GM18502 (cell line): ENCODE measurements around the gene MYO7B.
"Not testable (repeated sequence)": the region's sequence is repeated elsewhere in the genome, so short reads cannot be mapped to it uniquely, and the experiment has no call there.

ENCODE experiments used
- ATAC-seq: cut with Tn5 transposase; IDR thresholded peaks from one replicate; pipeline ENCODE4 v1.9.1; 2021; ENCODE audit warnings: mild to moderate bottlenecking; ENCODE audit not compliant: unreplicated experiment, poor library complexity

The MYO7B gene

DNA sequence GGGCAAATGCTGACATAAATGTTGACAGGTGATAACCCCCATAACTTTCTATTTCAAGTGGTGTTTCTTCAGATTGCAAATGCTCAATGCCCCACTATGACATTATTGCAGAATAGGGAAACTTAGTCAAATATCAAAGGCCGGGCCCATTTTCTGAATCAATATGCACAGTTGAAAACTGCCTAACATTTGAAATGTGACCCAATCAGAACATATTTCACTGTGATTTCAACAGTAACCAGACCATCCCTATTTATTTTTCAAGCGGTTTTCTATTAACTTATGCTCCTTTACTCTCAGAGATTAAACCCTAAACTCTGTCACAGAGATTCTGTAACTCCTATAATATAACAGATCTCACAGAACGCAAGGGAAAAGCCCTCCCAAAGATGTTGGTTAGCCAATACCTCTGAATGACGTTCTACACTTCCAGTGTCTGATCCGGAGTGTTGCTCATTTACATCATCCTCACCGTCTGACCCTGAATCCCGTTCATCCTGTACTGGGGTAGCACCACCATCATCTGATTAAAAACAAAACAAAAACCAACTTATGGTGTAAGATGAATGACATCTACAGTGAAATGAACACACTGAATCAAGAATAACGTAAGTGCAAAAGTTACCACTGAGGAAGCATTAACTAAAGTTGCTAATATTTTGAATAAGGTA lies 12.1 kb upstream of the MYO7B start:
- ATAC-seq, result no peak

DNA sequence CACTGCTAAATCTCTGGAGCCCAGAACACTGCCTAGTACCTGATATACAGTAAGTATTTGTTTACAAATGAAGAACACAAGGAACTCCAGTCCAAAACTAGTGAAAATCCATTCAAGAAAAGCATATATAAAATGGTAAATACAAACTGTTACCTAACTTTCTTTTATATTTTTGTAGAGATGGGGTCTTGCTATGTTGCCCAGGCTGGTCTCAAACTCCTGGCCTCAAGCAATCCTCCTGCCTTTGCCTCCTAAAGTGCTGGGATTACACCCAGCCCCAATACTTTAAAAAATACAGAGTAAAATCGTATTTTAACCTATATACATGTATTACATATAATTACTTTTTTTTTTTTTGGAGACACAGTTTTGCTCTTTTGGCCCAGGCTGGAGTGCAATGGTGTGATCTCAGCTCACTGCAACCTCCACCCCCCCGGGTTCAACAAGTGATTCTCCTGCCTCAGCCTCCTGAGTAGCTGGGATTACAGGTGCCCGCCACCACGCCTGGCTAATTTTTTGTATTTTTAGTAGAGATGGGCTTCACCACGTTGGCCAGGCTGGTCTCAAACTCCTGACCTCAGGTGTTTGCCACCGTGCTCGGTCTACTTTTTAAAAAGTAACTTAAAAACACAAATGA lies 11.2 kb upstream of the MYO7B start:
- ATAC-seq, result not testable (repeated sequence)

DNA sequence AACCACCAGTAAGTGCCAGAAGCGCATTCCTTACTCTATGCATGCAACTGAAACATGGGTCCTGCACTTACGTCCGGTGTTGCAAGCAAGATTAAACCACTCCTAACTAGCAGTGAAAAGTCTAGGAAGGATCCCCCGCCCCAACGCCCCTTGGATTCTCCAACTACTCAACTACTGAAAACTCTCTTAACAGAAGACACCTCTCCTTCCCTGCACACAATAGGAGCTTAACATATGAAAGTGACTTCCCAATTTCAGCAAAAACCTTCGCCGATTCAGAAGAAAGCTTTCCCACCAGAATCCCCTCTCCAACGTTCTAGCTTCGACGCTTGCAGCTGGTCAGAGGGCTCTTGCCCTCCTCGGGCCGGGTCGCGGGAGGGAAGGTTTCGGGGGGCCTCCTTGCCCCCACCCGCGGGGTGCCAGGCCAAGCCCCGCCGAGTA lies 9.8 kb upstream of the MYO7B start:
- peak; percentile 14 for ATAC-seq

DNA sequence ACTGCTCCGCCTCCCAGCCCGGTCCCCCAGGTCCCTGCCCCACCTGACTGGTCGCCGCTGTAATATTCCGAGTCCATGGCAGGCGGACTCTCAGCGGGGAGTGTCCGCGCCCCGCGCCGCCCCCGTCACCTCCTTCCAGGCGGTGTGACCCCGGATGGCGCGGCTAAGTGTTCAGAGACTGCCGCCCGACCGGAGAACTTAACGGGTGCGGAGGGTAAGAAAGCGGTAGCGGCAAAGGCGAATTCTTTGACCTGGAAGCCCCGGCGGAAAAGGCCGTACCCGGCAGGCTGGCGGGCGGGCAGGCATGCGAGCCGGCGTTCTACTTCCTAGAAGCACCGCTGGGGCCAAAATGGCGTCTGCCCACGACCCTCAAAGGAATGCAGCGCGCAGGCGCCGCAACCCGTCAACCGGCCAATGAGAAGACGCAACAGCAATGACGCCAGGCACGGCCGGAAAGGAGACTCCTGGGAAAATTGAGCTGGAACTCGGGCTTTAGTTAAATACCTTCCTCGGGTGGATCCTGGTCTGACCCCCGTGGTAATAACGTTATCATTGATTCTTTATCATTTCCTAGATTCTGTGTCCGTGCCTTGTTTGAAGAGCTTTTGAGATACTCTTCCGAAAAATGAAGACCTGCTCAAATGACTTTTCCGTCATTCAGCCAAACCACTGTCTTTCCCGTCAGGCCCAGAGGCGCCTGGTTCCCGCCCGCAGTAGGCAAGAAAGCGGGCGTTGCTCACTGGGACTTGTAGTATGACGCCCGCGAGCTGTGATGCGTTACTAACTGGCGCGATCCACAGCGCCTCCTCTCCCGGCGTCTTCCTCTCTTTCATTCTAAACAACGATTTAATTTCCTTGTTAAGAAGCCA lies 9.1 kb upstream of the MYO7B start, which contains the start of gene IWS1:
IWS1 (minus strand) TSS at position 358 of the 869 bp plus-strand sequence; CDS start at position 77, 281 bp downstream.
- ATAC-seq, result peak; percentile 87

DNA sequence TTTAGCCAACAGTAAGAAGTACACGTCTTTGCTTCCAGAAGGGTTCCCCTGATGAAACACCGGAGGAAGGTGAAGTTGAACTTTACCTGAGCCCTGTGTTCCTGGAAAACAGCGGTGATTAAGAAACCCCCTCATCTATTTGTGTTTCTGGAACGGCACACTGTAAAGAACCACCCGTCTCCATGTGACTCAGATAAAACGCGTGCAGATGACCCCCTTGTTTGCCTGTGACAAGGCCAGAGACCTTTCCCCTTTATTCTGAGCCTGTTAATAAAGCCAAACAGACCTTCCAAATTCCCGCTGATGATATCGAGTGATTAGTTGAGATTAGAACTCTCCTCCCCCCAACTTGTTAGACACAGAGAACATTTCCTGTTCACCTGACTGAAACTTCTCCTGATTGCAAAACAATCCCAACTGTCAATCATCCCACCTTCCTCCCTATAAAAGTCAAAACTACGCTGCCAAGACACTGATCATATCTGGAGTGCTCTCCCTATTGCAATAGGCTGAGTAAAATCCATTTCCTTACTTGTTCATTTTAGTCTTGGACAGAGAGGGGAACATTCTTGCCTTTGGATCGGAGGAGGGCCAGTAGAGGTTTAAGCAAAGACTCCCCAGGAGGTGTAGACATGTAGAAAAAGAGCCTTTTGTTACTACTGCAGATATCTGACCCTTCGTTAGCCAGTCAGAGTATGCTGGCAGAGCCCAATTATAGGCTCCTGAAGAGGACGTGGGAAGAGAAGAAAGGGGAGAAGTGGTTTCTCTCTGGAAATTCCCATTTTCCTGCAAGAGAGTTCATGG lies 8.3 kb upstream of the MYO7B start:
- ATAC-seq, result peak; percentile 19

DNA sequence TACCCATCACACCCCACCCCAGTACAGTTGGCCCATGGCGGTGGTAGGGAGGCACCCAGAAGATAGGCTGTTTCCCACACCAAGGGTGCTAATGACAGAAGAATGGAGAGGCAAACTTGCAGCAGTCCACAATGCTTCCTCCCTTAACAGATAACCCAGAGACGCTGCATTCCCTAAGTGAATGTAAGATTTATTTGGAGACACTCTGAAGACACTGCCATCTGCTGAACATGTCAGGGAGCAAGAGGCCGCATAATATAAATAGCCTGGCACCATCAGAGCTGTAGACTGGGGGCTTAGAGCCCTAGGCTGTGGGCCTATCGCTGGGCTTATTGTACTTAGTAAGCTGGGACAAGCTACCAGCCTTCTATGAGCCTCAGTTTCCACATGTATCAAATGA lies 7.0 kb upstream of the MYO7B start:
- ATAC-seq, result no peak

DNA sequence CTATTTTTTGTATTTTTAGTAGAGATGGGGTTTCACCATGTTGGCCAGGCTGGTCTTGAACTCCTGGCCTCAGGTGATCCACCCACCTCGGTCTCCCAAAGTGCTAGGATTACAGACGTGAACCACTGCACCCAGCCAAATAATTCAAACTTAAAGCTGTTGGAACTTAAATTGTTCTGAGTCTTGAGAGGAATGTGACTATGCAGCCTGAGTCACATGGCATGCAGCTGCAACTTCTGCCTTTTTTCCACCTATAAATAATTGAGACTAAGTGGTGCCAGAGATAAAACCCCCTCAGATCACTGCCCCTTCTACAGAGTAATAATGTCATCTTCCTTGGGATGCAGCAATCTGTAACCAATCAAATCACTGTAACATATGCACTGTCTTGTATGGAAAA lies 6.1 kb upstream of the MYO7B start:
- not testable (repeated sequence) for ATAC-seq

DNA sequence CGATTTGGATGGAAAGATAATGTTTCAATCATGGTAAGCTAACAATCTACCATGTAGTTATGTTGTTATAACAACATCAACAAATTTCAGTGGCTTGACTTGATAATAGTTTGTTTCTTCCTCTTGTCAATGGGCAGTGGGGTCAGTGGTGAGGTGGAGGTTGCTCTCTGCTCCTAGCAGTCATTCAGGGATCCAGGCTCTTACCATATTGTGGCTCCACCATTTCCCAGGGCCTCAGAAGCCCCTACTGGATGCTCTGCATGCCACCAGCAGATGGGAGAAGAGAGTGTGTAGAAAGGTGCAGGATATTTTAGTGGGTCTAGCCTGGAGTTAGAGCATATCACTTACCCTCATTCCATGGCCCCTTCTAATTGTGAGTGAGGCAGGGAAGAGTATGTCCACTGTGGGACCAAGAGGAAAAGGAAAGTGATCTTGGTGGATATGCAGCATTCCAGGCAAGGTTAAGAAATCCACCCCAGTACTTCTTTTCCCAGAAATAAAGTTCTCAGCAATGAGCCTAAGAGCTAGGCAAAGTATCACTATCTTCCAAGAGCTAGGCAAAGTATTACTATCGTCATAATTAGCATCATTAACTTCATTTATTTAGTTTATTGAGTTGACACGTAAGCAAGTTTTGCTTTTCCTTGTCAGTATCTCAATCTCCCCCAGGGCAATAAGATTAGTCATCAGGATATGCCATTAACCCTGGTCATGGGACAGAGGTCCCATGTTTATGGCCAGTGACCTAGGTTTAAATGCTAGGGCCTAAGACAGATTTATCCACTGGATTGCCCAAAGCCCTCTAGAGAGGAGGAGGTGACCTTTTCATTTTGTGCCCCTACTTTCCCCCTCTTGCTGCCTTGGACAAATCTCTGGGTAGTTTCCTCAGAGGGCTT lies 5.0 kb upstream of the MYO7B start:
- ATAC-seq, result no peak

DNA sequence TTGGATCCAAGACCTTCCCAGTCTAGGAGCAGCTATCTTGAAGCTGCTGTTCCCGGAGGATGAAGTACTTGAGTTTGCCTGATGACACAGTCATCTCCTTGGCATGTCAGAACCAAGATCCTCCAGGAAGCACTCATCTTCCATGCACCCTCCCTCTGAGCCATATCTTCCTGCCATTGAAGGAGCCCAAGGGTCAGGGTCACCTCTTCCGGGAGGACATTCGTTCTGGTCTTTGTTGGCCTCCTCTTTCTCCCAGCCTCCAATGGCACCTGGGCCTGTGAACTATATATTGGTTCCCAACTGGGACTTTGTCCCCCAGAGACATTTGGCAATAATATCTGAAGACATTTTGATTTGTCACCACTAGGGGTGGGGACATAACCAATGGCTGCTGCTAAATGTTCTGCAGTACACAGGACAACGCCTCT lies 4.2 kb upstream of the MYO7B start:
- ATAC-seq, result no peak

DNA sequence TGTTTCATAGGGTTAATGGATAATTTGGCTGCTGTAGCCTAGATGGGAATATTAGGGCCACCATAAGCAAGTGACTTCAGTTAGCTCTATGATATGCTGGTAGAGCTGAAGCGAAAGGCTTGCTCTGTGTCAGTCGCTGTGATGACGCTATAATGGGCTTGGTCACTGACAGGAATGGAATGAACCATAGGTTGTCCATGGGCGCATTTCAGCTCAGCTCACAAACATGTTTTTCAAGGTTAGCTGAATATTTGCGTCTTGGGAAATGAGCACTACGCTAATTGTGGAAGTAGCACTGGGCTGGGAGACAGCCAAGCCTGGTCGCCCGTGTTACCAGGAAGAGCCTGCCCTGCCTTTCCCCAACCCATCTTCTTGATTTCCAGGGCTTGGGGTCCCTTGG lies 3.2 kb upstream of the MYO7B start:
- no peak for ATAC-seq

DNA sequence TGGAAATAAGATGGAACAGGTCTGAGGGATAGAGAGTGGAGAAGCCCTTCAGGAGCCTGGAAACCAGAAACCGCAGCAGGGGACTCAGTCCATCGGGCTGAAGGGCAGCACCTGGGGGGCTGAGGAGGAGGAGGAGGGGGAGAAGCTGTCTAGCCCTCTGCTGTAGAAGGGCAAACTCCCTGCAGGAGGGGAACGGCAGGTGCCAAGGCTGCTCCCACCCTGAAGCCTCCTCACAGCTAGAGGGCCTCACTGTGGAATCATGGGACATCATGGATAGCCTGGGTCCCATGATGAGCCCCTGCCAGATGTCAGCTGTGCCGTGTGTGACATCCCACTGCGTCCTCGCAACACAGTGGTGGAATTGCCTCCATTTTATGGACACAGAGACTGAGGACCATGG lies 435 bp downstream of the MYO7B start:
- ATAC-seq, result no peak

DNA sequence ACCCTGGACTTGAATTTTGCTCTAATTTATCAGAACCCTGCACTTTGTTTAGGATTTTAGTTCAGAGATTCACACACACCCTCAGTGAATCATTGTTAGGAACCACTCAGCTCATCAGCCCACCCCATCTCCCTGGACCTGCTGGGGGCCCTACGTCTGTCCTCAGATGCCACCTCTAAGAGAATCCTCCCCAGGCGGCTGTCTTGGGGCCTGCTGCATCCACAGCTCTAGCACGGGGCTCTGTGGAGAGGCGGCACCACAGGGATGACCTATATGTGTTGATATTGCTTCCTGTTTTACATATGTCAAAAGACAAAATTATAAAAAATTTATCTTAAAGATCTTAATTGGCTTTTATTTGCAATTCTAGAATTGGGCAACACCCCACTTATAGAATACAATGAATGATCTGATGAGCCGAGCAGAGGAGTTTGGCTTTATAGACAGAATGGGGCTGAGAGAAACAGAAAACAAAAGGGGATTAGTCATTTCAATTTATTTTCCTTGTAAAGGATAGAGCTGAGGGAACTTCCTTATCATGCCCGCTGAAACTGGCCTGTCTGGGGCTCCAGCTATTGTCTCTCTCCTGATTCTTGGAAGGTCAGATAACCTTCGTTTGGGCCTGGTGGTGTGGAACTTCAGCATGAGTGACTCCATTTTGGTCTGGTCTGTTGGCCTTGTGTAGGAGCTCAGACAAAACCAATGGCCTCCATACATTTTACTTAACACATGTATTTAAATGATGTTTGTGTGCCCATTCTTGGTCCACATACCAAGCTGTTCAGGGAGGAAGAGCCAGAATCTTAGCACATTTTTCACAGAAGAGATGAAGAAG lies 1.4 kb downstream of the MYO7B start:
- no peak for ATAC-seq

DNA sequence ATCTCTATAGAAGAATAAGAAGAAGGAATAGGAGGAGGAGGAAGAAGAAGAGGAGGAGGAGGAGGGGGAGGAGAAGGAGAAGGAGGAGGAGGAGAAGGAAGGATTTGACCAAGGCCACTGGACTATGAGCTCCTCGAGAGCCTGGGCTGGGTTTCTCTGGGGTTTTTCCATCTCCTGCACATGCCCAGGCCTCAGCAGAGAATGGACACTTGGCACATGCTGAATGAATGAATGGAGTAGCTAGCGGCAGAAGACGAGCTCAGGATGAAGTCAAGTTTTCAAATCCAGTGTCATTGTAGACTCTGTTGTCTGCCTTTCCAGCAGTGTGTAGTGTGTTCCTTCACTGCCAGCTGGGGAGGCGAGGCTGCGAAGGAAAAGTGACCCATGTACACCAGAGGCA lies 2.2 kb downstream of the MYO7B start:
- no peak for ATAC-seq

DNA sequence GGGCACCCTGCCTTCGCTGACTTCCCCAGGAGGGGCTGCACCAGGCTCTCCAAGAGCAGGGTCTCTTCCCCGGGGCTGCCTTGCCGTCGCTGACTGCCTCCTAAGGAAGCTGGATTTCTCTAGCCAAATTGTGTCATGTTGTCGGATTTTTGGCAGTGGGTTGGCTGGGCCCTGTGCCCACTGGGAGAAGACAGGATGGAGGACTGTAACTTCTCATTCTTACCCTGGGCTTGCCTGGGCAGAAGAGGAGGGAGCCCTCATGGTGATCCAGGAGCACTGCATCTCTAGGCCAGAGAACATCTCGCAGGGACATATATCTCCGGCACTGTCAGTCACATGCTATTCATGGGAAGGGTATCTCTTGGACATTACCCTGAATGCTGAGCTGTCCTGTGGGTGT lies 6.3 kb downstream of the MYO7B start:
- no peak for ATAC-seq

DNA sequence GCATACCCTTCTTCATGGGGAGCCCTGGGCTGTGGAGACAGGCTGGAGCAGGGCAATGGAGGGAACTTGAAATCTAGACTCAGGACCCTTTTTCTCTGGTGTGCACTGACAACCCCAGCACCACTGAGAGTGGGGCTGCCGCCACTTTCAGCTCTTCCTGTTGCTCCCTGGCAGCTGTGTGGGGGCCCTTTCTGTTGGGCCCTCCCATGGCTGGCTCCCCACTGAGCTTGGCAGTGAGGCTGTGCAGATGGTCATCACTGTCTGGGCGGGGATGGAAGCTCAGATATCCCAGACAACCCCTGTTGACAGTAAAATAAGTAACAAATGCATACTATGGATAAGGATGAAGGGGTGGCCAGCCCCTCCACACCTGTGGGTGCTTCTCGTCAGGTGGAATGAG lies 6.7 kb downstream of the MYO7B start:
- no peak for ATAC-seq

DNA sequence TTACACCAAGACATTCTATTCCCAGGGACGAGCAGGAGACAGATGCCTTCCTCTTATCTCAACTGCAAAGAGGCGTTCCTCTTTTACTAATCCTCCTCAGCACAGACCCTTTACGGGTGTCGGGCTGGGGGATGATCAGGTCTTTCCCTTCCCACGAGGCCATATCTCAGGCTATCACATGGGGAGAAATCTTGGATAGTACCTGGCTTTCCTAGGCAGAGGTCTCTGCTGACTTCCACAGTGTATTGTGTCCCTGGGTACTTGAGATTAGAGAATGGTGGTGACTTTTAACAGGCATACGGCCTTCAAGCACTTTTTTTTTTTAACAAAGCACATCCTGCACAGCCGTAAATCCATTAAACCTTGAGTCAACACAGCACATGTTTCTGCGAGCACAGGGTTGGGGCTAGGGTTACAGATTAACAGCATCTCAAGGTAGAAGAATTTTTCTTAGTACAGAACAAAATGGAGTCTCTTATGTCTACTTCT lies 7.6 kb downstream of the MYO7B start:
- ATAC-seq, result not testable (repeated sequence)

DNA sequence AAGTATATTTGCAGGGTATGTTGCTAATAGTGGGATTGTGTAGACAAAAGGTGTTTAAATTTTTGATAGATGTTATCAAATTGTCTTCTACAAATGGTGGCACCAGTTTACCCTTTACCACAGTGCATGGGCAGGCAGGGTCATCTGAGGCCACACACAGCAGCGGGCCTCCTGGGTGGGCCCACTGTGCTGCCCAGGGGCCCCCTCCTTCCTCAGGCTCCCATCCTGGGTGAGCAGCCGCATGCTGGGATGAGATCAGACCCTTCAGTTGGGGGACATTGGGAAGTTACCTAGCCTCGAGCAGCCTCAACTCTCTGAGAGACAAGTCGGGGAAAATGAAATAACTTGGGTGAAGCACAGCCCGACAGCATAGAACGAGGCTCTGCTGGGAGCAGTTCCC lies 9.7 kb downstream of the MYO7B start:
- ATAC-seq, result no peak

DNA sequence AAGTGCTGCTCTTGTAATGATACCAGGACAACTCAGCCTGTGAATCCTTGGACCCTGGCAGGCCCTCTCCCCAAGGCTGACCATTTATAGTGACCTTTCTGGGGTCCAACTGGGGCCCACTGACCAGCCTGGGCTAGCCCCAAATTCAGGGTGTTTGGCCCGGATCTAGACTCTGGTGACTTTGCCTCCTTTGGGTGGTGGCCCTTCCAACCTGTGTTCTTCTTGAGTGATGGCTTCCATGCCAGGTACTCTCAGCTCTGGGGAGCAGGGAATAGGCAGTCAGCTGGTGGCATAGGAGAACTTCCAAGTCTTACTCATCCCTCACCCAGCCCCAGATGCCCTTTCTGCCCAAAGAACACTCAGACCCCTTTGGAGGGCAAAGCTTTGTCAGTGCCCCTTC lies 10.3 kb downstream of the MYO7B start:
- ATAC-seq, result no peak
